Fibroblast of pulmonary artery (primary cell): ENCODE measurements around the gene GNAI3.

Experiments used
- DNase-seq: peaks from one replicate; pipeline ENCODE4 v3.0.0-alpha.2; 2010; ENCODE audit warnings: low read depth
- H3K4me3 ChIP-seq: replicated peaks from 2 replicates; pipeline ENCODE4 v1.5.1; 2011; ENCODE audit warnings: low read depth, mild to moderate bottlenecking, control low read depth, low read length, moderate library complexity
- TF ChIP-seq, protein P1 (sequence below): IDR thresholded peaks from 2 replicates; pipeline ENCODE4 v1.5.1; 2011; ENCODE audit warnings: mild to moderate bottlenecking, control low read depth, low read length, inconsistent platforms; ENCODE audit errors: missing control alignments

GNAI3 gene

GRCh38 chr1:109514846-109515245 is 33.6 kb upstream of the GNAI3 start:
- no peak for DNase-seq
- TF ChIP-seq, protein P1, sequence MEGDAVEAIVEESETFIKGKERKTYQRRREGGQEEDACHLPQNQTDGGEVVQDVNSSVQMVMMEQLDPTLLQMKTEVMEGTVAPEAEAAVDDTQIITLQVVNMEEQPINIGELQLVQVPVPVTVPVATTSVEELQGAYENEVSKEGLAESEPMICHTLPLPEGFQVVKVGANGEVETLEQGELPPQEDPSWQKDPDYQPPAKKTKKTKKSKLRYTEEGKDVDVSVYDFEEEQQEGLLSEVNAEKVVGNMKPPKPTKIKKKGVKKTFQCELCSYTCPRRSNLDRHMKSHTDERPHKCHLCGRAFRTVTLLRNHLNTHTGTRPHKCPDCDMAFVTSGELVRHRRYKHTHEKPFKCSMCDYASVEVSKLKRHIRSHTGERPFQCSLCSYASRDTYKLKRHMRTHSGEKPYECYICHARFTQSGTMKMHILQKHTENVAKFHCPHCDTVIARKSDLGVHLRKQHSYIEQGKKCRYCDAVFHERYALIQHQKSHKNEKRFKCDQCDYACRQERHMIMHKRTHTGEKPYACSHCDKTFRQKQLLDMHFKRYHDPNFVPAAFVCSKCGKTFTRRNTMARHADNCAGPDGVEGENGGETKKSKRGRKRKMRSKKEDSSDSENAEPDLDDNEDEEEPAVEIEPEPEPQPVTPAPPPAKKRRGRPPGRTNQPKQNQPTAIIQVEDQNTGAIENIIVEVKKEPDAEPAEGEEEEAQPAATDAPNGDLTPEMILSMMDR: no peak
- no peak overlapping the region for H3K4me3 ChIP-seq

DNA sequence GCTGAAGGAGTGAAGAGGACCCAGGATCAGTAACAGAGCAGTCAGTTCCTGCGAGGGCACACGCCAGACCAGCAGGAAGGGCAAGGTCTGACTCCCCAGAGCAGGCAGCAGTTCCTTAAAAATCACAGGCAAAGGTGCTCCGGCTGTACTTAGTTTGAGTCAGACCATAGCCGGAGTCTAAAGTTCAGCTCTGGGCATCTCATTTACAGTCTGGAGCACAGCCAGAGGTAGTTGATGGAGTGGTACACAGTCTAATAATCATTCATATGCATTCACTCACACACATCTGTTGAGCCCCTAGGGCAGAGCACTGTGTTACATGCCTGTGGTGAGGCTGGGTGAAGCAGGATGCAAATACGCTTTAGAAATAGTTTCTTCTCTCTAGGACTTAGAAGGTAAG is 31.5 kb upstream of the GNAI3 start:
- H3K4me3 ChIP-seq: no peak overlapping the region
- TF ChIP-seq, protein P1: no peak
- no peak for DNase-seq

GRCh38 chr1:109517337-109517736 is 31.1 kb upstream of the GNAI3 start:
- no peak overlapping the region for H3K4me3 ChIP-seq
- TF ChIP-seq, protein P1: no peak
- no peak for DNase-seq

GRCh38 chr1:109521002-109521951 is 27.1 kb upstream of the GNAI3 start:
- no peak for DNase-seq
- TF ChIP-seq, protein P1: no peak
- no peak overlapping the region for H3K4me3 ChIP-seq

- TF ChIP-seq, protein P1: no peak
These were observed 26.4 kb upstream of the GNAI3 start for GRCh38 chr1:109522026-109522425.

GRCh38 chr1:109523706-109524105 is 24.7 kb upstream of the GNAI3 start:
- H3K4me3 ChIP-seq: no peak overlapping the region
- no peak for DNase-seq
- TF ChIP-seq, protein P1: no peak

More at GRCh38 chr1:109522026-109522425, 26.4 kb upstream of the GNAI3 start:
- H3K4me3 ChIP-seq: no peak overlapping the region
- no peak for DNase-seq
